Osteocyte (in vitro differentiated cells): ENCODE measurements around the gene SLC28A1. TPM values are rescaled to one million over a fixed set of nuclear protein-coding genes. Genes with fewer than 3 reads are reported as not detected.

Experiments used
- DNase-seq: peaks from one replicate; pipeline ENCODE4 v3.0.0; 2021; ENCODE audit warnings: mixed read lengths; ENCODE audit not compliant: unreplicated experiment; ENCODE audit errors: extremely low spot score
- H3K27ac Mint-ChIP-seq: one replicate; pipeline ENCODE4 v1.8.0; 2021; ENCODE audit warnings: mild to moderate bottlenecking, mixed read lengths; ENCODE audit not compliant: unreplicated experiment
- H3K27me3 Mint-ChIP-seq: one replicate; pipeline ENCODE4 v1.8.0; 2021; ENCODE audit warnings: mixed read lengths; ENCODE audit not compliant: unreplicated experiment
- H3K36me3 Mint-ChIP-seq: one replicate; pipeline ENCODE4 v1.8.0; 2021; ENCODE audit warnings: mixed read lengths; ENCODE audit not compliant: unreplicated experiment
- H3K4me1 Mint-ChIP-seq: one replicate; pipeline ENCODE4 v1.8.0; 2021; ENCODE audit warnings: mixed read lengths; ENCODE audit not compliant: unreplicated experiment
- H3K4me3 Mint-ChIP-seq: one replicate; pipeline ENCODE4 v1.8.0; 2021; ENCODE audit warnings: mild to moderate bottlenecking, moderate library complexity, mixed read lengths; ENCODE audit not compliant: unreplicated experiment
- H3K9me3 Mint-ChIP-seq: one replicate; pipeline ENCODE4 v1.8.0; 2021; ENCODE audit warnings: mixed read lengths; ENCODE audit not compliant: unreplicated experiment
- CTCF ChIP-seq: fragments of 200-600 bp; sonication (generic); IDR thresholded peaks from 2 replicates; pipeline ENCODE4 v1.5.0; 2021; ENCODE audit warnings: antibody characterized with exemption, mild to moderate bottlenecking, moderate library complexity
- total RNA-seq: library from RNA; stranded (reverse); gene quantifications from 2 replicates; pipeline ENCODE4 v1.2.1, GENCODE V29; 2021

SLC28A1 gene
- total RNA-seq, 1 donor from 2014 or later = not detected

GRCh38 chr15:84839714-84840113 lies 44.7 kb upstream of the SLC28A1 start:
- H3K9me3 Mint-ChIP-seq = no peaks in the 10 kb centered on the region
- DNase-seq = no peak
- H3K4me3 Mint-ChIP-seq = no peak overlapping the region
- H3K36me3 Mint-ChIP-seq = no peaks in the 10 kb centered on the region
- H3K27ac Mint-ChIP-seq = no peak overlapping the region
- peaks cover 21% of the 10 kb centered on the region for H3K4me1 Mint-ChIP-seq
- no peak for TF ChIP-seq CTCF
- H3K27me3 Mint-ChIP-seq = peaks cover 15% of the 10 kb centered on the region

GRCh38 chr15:84840255-84840654 lies 44.2 kb upstream of the SLC28A1 start:
- no peaks in the 10 kb centered on the region for H3K36me3 Mint-ChIP-seq
- no peak for DNase-seq
- H3K27ac Mint-ChIP-seq = peak overlapping the region; percentile 79
- peaks cover 26% of the 10 kb centered on the region for H3K4me1 Mint-ChIP-seq
- H3K9me3 Mint-ChIP-seq = no peaks in the 10 kb centered on the region
- H3K4me3 Mint-ChIP-seq = no peak overlapping the region
- H3K27me3 Mint-ChIP-seq = peaks cover 15% of the 10 kb centered on the region
- TF ChIP-seq CTCF = no peak

GRCh38 chr15:84840741-84841429 lies 43.6 kb upstream of the SLC28A1 start:
- peak overlapping the region; percentile 79 for H3K27ac Mint-ChIP-seq

GRCh38 chr15:84842781-84843180 lies 41.7 kb upstream of the SLC28A1 start:
- TF ChIP-seq CTCF = no peak
- Mint-ChIP-seq H3K9me3 (peaks cover 11% of the 10 kb centered on the region), H3K27ac (no peak overlapping the region), H3K36me3 (peaks cover 5% of the 10 kb centered on the region), H3K4me3 (no peak overlapping the region), H3K4me1 (peaks cover 29% of the 10 kb centered on the region), H3K27me3 (peaks cover 5% of the 10 kb centered on the region)
- DNase-seq = no peak

More at GRCh38 chr15:84840741-84841429, 43.6 kb upstream of the SLC28A1 start:
- H3K9me3 Mint-ChIP-seq = no peaks in the 10 kb centered on the region
- H3K4me1 Mint-ChIP-seq = peaks cover 29% of the 10 kb centered on the region
- peaks cover 15% of the 10 kb centered on the region for H3K27me3 Mint-ChIP-seq
- no peak for DNase-seq
- TF ChIP-seq CTCF = no peak
- no peaks in the 10 kb centered on the region for H3K36me3 Mint-ChIP-seq
- no peak overlapping the region for H3K4me3 Mint-ChIP-seq

GRCh38 chr15:84844964-84845363 lies 39.5 kb upstream of the SLC28A1 start:
- Mint-ChIP-seq H3K36me3 (peaks cover 5% of the 10 kb centered on the region), H3K27ac (no peak overlapping the region), H3K27me3 (peaks cover 5% of the 10 kb centered on the region), H3K4me1 (peaks cover 23% of the 10 kb centered on the region), H3K9me3 (peaks cover 13% of the 10 kb centered on the region), H3K4me3 (no peak overlapping the region)
- no peak for TF ChIP-seq CTCF
- no peak for DNase-seq
